SK-N-SH (cell line): Measurements from ENCODE around the gene PHLPP1. TPM values are rescaled to one million over a fixed set of nuclear protein-coding genes. Genes with fewer than 3 reads are reported as not detected.

ENCODE experiments used
- CTCF ChIA-PET: fragments of 300-600, 350-600 bp; formaldehyde crosslinking; extraction: SDS; loops from one replicate; lab custom pipeline; 2021; lab: Yijun Ruan, JAX
- POLR2A ChIA-PET: fragments of 350-600 bp; sonication (Branson Sonifier 250); formaldehyde crosslinking; extraction: SDS; loops from one replicate; lab custom pipeline; 2020; ENCODE audit warnings: antibody characterized with exemption, inconsistent platforms; lab: Yijun Ruan, JAX
- DNase-seq: peaks from one replicate; pipeline ENCODE4 v3.0.0; 2012
- H2AFZ ChIP-seq: fragments of 200-600 bp; sonication (generic); 2 replicates; pipeline ENCODE4 v1.8.1; 2016; ENCODE audit warnings: antibody characterized with exemption, mild to moderate bottlenecking, low read depth
- H3F3A ChIP-seq: fragments of 200-600 bp; sonication (generic); replicated peaks from 2 replicates; pipeline ENCODE3; 2016; ENCODE audit warnings: antibody characterized with exemption, mild to moderate bottlenecking; ENCODE audit not compliant: insufficient read depth
- H3K27ac ChIP-seq, 2 experiments: fragments of 200-500 bp in 1 of 2; fragments of 200-600 bp in 1 of 2; sonication (Bioruptor generic) in 1 of 2; sonication (generic), shearing (Covaris generic) in 1 of 2; 2 replicates each; pipeline versions ENCODE4 v1.5.1 to v1.6.1; 2014 to 2016; ENCODE audit warnings: low read depth in 2 of 2, inconsistent platforms in 1 of 2, low read length in 1 of 2, mild to moderate bottlenecking in 1 of 2, mixed read lengths in 1 of 2
- H3K27me3 ChIP-seq: fragments of 200-600 bp; sonication (generic), shearing (Covaris generic); 2 replicates; pipeline ENCODE4 v1.6.1; 2016; ENCODE audit warnings: mixed run types; ENCODE audit not compliant: insufficient read depth
- H3K36me3 ChIP-seq, 2 experiments: fragments of 200-500 bp in 1 of 2; fragments of 200-600 bp in 1 of 2; sonication (Bioruptor generic) in 1 of 2; sonication (generic) in 1 of 2; replicated peaks in 1 of 2; 2 replicates each; pipeline versions ENCODE3 to v1.5.1; 2014 to 2016; ENCODE audit warnings: low read length in 1 of 2, mild to moderate bottlenecking in 1 of 2; ENCODE audit not compliant: insufficient read depth in 2 of 2, control insufficient read depth in 1 of 2
- H3K4me1 ChIP-seq, 2 experiments: fragments of 200-500 bp in 1 of 2; fragments of 200-600 bp in 1 of 2; sonication (Bioruptor generic) in 1 of 2; sonication (generic), shearing (Covaris generic) in 1 of 2; 2 replicates each; pipeline versions ENCODE4 v1.5.1 to v1.6.1; 2014 to 2016; ENCODE audit warnings: low read depth in 1 of 2, low read length in 1 of 2, mixed run types in 1 of 2; ENCODE audit not compliant: insufficient read depth in 2 of 2, control insufficient read depth in 1 of 2
- H3K4me2 ChIP-seq: fragments of 200-600 bp; sonication (generic), shearing (Covaris generic); 2 replicates; pipeline ENCODE4 v1.6.1; 2017; ENCODE audit warnings: mixed run types
- H3K4me3 ChIP-seq, 2 experiments: fragments of 200-500 bp in 1 of 2; fragments of 200-600 bp in 1 of 2; sonication (Bioruptor generic) in 1 of 2; sonication (generic), shearing (Covaris generic) in 1 of 2; 2 replicates each; pipeline versions ENCODE4 v1.5.1 to v1.8.1; 2014 to 2016; ENCODE audit warnings: low read depth in 2 of 2, inconsistent platforms in 1 of 2, low read length in 1 of 2, mild to moderate bottlenecking in 1 of 2, mixed read lengths in 1 of 2, moderate library complexity in 1 of 2
- H3K79me2 ChIP-seq: fragments of 200-600 bp; sonication (generic); 2 replicates; pipeline ENCODE4 v1.8.1; 2017; ENCODE audit warnings: mild to moderate bottlenecking; ENCODE audit not compliant: insufficient read depth
- H3K9ac ChIP-seq: fragments of 200-600 bp; sonication (generic); 2 replicates; pipeline ENCODE4 v1.6.1; 2017; ENCODE audit warnings: mixed run types
- H3K9me2 ChIP-seq: fragments of 200-600 bp; sonication (generic); 2 replicates; pipeline ENCODE4 v1.6.1; 2017; ENCODE audit warnings: mixed run types
- H3K9me3 ChIP-seq: fragments of 200-600 bp; sonication (generic); 2 replicates; pipeline ENCODE4 v1.6.1; 2017; ENCODE audit warnings: mixed run types, mild to moderate bottlenecking, moderate library complexity
- H4K20me1 ChIP-seq: fragments of 200-600 bp; sonication (generic); 2 replicates; pipeline ENCODE4 v1.6.1; 2017; ENCODE audit warnings: mild to moderate bottlenecking, mixed run types; ENCODE audit not compliant: insufficient read depth
- CHD2 ChIP-seq: fragments of 150-350 bp; IDR thresholded peaks from 2 replicates; pipeline ENCODE4 v1.6.1; 2018; ENCODE audit warnings: low read length; ENCODE audit not compliant: partially characterized antibody
- FOXM1 ChIP-seq: IDR thresholded peaks from 2 replicates; pipeline ENCODE4 v1.4.0; 2012; ENCODE audit warnings: low read depth, mild to moderate bottlenecking
- NFIC ChIP-seq: IDR thresholded peaks from 2 replicates; pipeline ENCODE4 v1.4.0; 2012; ENCODE audit warnings: borderline replicate concordance
- RCOR1 ChIP-seq: fragments of 150-350 bp; IDR thresholded peaks from 2 replicates; pipeline ENCODE4 v1.6.1; 2017; ENCODE audit warnings: antibody characterized with exemption, low read length
- TAF1 ChIP-seq: IDR thresholded peaks from 2 replicates; pipeline ENCODE4 v1.6.1; 2012; ENCODE audit warnings: low read depth, mild to moderate bottlenecking, low read length, moderate library complexity, borderline replicate concordance
- YY1 ChIP-seq: IDR thresholded peaks from 2 replicates; pipeline ENCODE4 v1.4.0; 2012; ENCODE audit warnings: low read depth, mild to moderate bottlenecking
- WGBS: methylation state at CpG from one replicate; pipeline ENCODE4 v1.1.6; 2017; ENCODE audit warnings: low lambda C conversion rate; 5-methylcytosine and 5-hydroxymethylcytosine counted together
- polyA plus RNA-seq, 3 experiments: library from polyadenylated mRNA; depleted of rRNA; stranded (reverse); fragments of >200 nt; gene quantifications; 2 replicates each; pipeline ENCODE4 v1.2.3, GENCODE V29; 2012
- TF ChIP-seq, protein P1 (sequence below): IDR thresholded peaks from 2 replicates; pipeline ENCODE4 v1.4.0; 2012; ENCODE audit warnings: low read depth, borderline replicate concordance
- TF ChIP-seq, protein P2 (sequence below): fragments of 150-350 bp; IDR thresholded peaks from 2 replicates; pipeline ENCODE4 v1.6.1; 2016; ENCODE audit warnings: mild to moderate bottlenecking, low read depth, low read length
- TF ChIP-seq, protein P3 (sequence below): IDR thresholded peaks from 2 replicates; pipeline ENCODE4 v1.4.0; 2012; ENCODE audit warnings: low read depth

The PHLPP1 gene
- polyA plus RNA-seq, 1 of the 3 experiments (the other 2 are of a cell fraction): 4.6 TPM

GRCh38 chr18:62897153-62897552 lies 181.8 kb downstream of the PHLPP1 start (continued):
- TF ChIP-seq, protein P1, sequence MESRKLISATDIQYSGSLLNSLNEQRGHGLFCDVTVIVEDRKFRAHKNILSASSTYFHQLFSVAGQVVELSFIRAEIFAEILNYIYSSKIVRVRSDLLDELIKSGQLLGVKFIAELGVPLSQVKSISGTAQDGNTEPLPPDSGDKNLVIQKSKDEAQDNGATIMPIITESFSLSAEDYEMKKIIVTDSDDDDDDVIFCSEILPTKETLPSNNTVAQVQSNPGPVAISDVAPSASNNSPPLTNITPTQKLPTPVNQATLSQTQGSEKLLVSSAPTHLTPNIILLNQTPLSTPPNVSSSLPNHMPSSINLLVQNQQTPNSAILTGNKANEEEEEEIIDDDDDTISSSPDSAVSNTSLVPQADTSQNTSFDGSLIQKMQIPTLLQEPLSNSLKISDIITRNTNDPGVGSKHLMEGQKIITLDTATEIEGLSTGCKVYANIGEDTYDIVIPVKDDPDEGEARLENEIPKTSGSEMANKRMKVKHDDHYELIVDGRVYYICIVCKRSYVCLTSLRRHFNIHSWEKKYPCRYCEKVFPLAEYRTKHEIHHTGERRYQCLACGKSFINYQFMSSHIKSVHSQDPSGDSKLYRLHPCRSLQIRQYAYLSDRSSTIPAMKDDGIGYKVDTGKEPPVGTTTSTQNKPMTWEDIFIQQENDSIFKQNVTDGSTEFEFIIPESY: no peak

DNA sequence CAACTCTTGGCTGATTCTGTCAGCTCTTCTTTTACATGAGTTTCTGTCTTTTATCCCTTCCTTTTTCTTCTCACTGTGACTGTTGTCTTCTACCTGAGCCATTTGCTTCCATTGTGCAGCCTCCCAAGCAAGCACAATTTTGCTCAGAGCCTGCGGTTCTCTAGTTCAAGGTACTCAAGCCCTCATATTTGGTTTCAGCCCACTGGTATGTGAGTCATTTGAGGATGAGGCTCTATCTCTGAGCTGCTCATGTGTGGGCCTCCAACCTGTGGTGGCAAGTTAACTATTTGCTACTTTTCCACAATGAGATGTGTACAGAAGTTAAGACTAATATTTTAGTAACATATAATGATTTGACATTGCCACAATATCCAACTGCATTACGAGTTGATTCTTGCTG lies 183.0 kb downstream of the PHLPP1 start:
- TF ChIP-seq YY1: no peak
- no peak for TF ChIP-seq NFIC
- no peak overlapping the region for H3K4me2 ChIP-seq
- CTCF ChIA-PET: interaction anchor here (0.8 kb wide), 1 partner anchor 142 kb away, joined by 3 read pairs; no protein-coding TSS in a partner anchor
- H3K36me3 ChIP-seq: peaks cover 0 to 8% of the 10 kb centered on the region in 2 experiments
- peaks cover 0 to 11% of the 10 kb centered on the region in 2 experiments; a peak in 2 of 4 replicates for H3K4me1 ChIP-seq
- H3K9me3 ChIP-seq: no peaks in the 10 kb centered on the region
- no peak overlapping the region for H2AFZ ChIP-seq
- H3K9me2 ChIP-seq: no peaks in the 10 kb centered on the region
- H3K27me3 ChIP-seq: no peaks in the 10 kb centered on the region
- H4K20me1 ChIP-seq: no peaks in the 10 kb centered on the region
- H3K9ac ChIP-seq: no peak overlapping the region
- H3K4me3 ChIP-seq: no peak overlapping the region
- no peaks in the 10 kb centered on the region for H3K79me2 ChIP-seq
- H3K27ac ChIP-seq: no peak overlapping the region; a peak in 1 of 4 replicates
- POLR2A ChIA-PET: no interaction called here
- 95% methylated on average over 2 of the region's 2 CpGs for WGBS
- DNase-seq: no peak
- peaks cover 5% of the 10 kb centered on the region for H3F3A ChIP-seq

DNA sequence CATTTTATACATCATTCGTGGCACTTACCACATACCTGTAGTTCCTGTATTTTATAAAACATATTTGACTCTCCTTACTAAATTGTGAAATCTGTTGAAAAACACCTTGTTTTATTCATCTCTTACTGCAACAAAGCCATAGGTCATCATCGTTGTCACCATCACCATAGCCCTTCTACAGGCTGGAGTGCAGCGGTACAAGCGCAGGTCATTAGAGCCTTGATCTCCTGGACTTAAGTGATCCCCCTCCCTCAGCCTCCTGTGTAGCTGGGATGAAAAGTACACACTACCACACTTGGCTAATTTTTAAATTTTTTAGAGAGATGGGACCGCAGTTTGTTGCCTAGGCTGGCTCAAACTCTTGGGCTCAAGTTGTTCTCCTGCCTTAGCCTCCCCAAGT lies 184.2 kb downstream of the PHLPP1 start:
- POLR2A ChIA-PET: no interaction called here
- Histone ChIP-seq H2AFZ (no peak overlapping the region), H4K20me1 (no peaks in the 10 kb centered on the region), H3K4me1 (peaks cover 0 to 11% of the 10 kb centered on the region in 2 experiments; a peak in 3 of 4 replicates), H3K4me2 (no peak overlapping the region), H3K9me3 (no peaks in the 10 kb centered on the region), H3K36me3 (peaks cover 0 to 8% of the 10 kb centered on the region in 2 experiments), H3F3A (peaks cover 5% of the 10 kb centered on the region), H3K79me2 (no peaks in the 10 kb centered on the region), H3K4me3 (no peak overlapping the region), H3K9me2 (no peaks in the 10 kb centered on the region), H3K27me3 (no peaks in the 10 kb centered on the region), H3K9ac (no peak overlapping the region), H3K27ac (no peak overlapping the region)
- CTCF ChIA-PET: no interaction called here
- 99% methylated on average over 5 of the region's 5 CpGs for WGBS
- no peak for DNase-seq
- TF ChIP-seq CHD2 (no peak), TAF1 (no peak), FOXM1 (no peak), RCOR1 (no peak)
- TF ChIP-seq, protein P2, sequence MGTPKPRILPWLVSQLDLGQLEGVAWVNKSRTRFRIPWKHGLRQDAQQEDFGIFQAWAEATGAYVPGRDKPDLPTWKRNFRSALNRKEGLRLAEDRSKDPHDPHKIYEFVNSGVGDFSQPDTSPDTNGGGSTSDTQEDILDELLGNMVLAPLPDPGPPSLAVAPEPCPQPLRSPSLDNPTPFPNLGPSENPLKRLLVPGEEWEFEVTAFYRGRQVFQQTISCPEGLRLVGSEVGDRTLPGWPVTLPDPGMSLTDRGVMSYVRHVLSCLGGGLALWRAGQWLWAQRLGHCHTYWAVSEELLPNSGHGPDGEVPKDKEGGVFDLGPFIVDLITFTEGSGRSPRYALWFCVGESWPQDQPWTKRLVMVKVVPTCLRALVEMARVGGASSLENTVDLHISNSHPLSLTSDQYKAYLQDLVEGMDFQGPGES: no peak
- TF ChIP-seq, protein P3, sequence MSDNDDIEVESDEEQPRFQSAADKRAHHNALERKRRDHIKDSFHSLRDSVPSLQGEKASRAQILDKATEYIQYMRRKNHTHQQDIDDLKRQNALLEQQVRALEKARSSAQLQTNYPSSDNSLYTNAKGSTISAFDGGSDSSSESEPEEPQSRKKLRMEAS: no peak
